Measurements from ENCODE around the gene MBP. TPM values are rescaled to one million over a fixed set of nuclear protein-coding genes. Genes with fewer than 3 reads are reported as not detected.

The MBP gene
- total and polyA plus RNA-seq, 2 of the 13 experiments (the other 11 are each of a cell fraction or from before 2014, with no cell fraction given), result 5.0 to 8.5 TPM

DNA sequence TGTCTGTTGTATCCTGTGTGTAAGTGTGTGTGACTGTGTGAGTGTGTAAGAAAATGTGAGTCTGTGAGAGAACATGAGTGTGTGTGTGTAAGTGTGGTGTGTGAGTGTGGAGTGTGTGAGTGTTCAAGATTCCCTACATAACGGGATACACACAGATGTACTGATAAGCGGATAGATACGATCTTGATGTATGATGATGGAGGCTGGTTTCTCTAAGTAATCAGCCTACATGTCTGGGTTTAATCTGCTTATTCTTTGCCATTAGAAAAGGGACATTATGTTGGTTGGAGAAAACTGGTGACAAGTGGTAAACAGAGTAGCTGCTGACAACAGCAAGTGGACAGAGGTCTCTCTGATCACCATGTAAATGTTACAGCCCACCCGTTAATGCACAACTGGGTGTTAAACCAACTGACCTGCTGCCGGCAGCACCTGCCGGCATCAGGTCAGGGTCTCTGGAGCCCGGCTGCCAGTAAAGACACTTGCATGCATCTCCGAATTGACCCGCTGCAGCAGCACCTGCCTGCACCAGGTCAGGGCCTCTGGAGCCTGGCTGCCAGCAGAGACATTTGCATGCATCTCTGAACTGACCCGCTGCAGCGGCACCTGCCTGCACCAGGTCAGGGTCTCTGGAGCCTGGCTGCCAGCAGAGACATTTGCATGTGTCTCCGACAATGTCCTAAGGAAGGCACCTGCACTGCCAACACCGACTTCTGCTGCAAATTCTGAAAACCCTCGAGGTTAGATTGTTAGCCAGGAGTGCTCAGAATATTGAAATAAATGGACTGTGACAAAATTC lies 87.5 kb downstream of the MBP start:
- Histone ChIP-seq H3K27me3 (ENCODE audit: control insufficient read depth in 1 of 2, insufficient read depth in 2 of 2, low read length in 2 of 2) (no peaks in the 10 kb centered on the region), H3K36me3 (replicated peaks in 1 of 2; ENCODE audit: control insufficient read depth in 1 of 2, insufficient read depth in 2 of 2, low read length in 2 of 2) (no peaks in the 10 kb centered on the region), H3K79me2 (ENCODE audit: insufficient read depth, low read length) (no peaks in the 10 kb centered on the region), H3K9me3 (ENCODE audit: low read length) (no peaks in the 10 kb centered on the region), H3K9ac (ENCODE audit: insufficient read depth, low read depth, low read length) (no peak overlapping the region), H3K4me1 (ENCODE audit: insufficient read depth, low read length) (no peaks in the 10 kb centered on the region), H3K4me2 (ENCODE audit: low read depth, low read length) (no peak overlapping the region), H4K20me1 (ENCODE audit: insufficient read depth, low read length) (no peaks in the 10 kb centered on the region), H3K4me3 (replicated peaks in 1 of 3; ENCODE audit: insufficient read depth in 1 of 3, low read depth in 2 of 3, low read length in 3 of 3) (no peak overlapping the region), H2AFZ (ENCODE audit: low read length) (no peak overlapping the region), H3K27ac (ENCODE audit: extremely low read length, insufficient read depth, low read length) (no peak overlapping the region)
- intact Hi-C loops (cut with micrococcal nuclease; ENCODE audit: unreplicated experiment), result no loop called here
- 74% methylated on average over 10 of the region's 14 CpGs for WGBS (ENCODE audit: low lambda C conversion rate)
- ChIA-PET POLR2A (no interaction called here), CTCF (ENCODE audit: low intra/inter-chr PET ratio, low total read pairs) (no interaction called here)
- ATAC-seq (no peak), FAIRE-seq (no peak), DNase-seq (ENCODE audit: low spot score) (no peak)
- in situ Hi-C loops (cut with HindIII; ENCODE audit: extremely low pct_ligation_motif_present, low pct_unique_long_range_greater_than_20kb), result no loop called here
- TF ChIP-seq ZNF577 (CRISPR knock-in tag; IDR thresholded peaks at IDR 0.05; ENCODE audit: borderline replicate concordance, low read depth) (no peak), ZNF367 (CRISPR knock-in tag; IDR thresholded peaks at IDR 0.05; ENCODE audit: borderline replicate concordance) (no peak), RBAK (CRISPR knock-in tag; IDR thresholded peaks at IDR 0.05) (no peak), RARG (CRISPR knock-in tag; IDR thresholded peaks at IDR 0.05; ENCODE audit: low read depth) (no peak), ZNF660 (CRISPR knock-in tag; IDR thresholded peaks at IDR 0.05; ENCODE audit: borderline replicate concordance, low read depth) (no peak), PPARG (CRISPR knock-in tag; conservative IDR thresholded peaks at IDR 0.05) (no peak), SOX6 (IDR thresholded peaks at IDR 0.05) (no peak), SOX6 (CRISPR knock-in tag; IDR thresholded peaks at IDR 0.05) (no peak), ZNF432 (CRISPR knock-in tag; IDR thresholded peaks at IDR 0.05; ENCODE audit: borderline replicate concordance) (no peak), TBX3 (IDR thresholded peaks at IDR 0.05; ENCODE audit: borderline replicate concordance) (no peak), ZKSCAN8 (CRISPR knock-in tag; IDR thresholded peaks at IDR 0.05; ENCODE audit: borderline replicate concordance) (no peak), ZFP90 (CRISPR knock-in tag; IDR thresholded peaks at IDR 0.05; ENCODE audit: borderline replicate concordance) (no peak), REL (CRISPR knock-in tag; conservative IDR thresholded peaks at IDR 0.05) (no peak), MEF2D (CRISPR knock-in tag; IDR thresholded peaks at IDR 0.05) (no peak)
- TF ChIP-seq, protein P1, sequence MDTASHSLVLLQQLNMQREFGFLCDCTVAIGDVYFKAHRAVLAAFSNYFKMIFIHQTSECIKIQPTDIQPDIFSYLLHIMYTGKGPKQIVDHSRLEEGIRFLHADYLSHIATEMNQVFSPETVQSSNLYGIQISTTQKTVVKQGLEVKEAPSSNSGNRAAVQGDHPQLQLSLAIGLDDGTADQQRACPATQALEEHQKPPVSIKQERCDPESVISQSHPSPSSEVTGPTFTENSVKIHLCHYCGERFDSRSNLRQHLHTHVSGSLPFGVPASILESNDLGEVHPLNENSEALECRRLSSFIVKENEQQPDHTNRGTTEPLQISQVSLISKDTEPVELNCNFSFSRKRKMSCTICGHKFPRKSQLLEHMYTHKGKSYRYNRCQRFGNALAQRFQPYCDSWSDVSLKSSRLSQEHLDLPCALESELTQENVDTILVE (CRISPR knock-in tag; IDR thresholded peaks at IDR 0.05), result no peak
- TF ChIP-seq, protein P2, sequence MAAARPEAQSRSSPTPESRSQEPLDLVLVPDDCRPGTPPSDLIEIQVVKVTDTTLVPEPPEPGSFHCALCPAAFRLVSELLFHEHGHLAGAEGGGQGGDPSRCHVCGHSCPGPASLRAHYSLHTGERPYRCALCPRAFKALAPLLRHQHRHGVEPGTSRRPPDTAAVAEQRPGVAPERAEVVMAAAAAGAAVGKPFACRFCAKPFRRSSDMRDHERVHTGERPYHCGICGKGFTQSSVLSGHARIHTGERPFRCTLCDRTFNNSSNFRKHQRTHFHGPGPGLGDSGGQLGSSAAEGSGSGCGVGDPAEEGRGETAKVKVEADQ (CRISPR knock-in tag; IDR thresholded peaks at IDR 0.05; ENCODE audit: borderline replicate concordance), result no peak
- TF ChIP-seq, protein P3, sequence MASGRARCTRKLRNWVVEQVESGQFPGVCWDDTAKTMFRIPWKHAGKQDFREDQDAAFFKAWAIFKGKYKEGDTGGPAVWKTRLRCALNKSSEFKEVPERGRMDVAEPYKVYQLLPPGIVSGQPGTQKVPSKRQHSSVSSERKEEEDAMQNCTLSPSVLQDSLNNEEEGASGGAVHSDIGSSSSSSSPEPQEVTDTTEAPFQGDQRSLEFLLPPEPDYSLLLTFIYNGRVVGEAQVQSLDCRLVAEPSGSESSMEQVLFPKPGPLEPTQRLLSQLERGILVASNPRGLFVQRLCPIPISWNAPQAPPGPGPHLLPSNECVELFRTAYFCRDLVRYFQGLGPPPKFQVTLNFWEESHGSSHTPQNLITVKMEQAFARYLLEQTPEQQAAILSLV (CRISPR knock-in tag; IDR thresholded peaks at IDR 0.05; ENCODE audit: borderline replicate concordance), result no peak
- TF ChIP-seq, protein P4, sequence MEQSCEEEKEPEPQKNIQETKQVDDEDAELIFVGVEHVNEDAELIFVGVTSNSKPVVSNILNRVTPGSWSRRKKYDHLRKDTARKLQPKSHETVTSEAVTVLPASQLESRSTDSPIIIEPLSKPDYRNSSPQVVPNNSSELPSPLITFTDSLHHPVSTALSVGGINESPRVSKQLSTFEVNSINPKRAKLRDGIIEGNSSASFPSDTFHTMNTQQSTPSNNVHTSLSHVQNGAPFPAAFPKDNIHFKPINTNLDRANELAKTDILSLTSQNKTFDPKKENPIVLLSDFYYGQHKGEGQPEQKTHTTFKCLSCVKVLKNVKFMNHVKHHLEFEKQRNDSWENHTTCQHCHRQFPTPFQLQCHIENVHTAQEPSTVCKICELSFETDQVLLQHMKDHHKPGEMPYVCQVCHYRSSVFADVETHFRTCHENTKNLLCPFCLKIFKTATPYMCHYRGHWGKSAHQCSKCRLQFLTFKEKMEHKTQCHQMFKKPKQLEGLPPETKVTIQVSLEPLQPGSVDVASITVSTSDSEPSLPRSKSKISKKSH (CRISPR knock-in tag; IDR thresholded peaks at IDR 0.05; ENCODE audit: borderline replicate concordance), result no peak
- no TSS peak for BruUV-seq (replicated peaks)

Data from HepG2 (cell line).